Motor neuron (in vitro differentiated cells): ENCODE measurements around the gene PTPRD. TPM values are rescaled to one million over a fixed set of nuclear protein-coding genes. Genes with fewer than 3 reads are reported as not detected.

Experiments used
- ATAC-seq, 8 experiments: fragments of 200-7000 bp; cut with Tn5 transposase; replicated peaks in 6 of 8; 2 replicates each; pipeline ENCODE4 v1.8.0; 2021; ENCODE audit warnings: mild to moderate bottlenecking in 8 of 8, moderate library complexity in 8 of 8
- H3K27ac ChIP-seq, 2 donors: fragments of 250-450 bp; sonication (Bioruptor Pico); 2 replicates each; pipeline ENCODE4 v1.9.0; 2021; ENCODE audit warnings: antibody characterized with exemption in 2 of 2, mild to moderate bottlenecking in 2 of 2, moderate library complexity in 1 of 2
- H3K4me1 ChIP-seq, 2 donors: fragments of 250-450 bp; sonication (Bioruptor Pico); replicated peaks in 1 of 2; 2 replicates each; pipeline ENCODE4 v1.6.1; 2021; ENCODE audit warnings: antibody characterized with exemption in 2 of 2, mild to moderate bottlenecking in 2 of 2, moderate library complexity in 1 of 2
- H3K4me3 ChIP-seq, 5 donors: fragments of 250-450 bp; sonication (Bioruptor Pico); 2 replicates each; pipeline ENCODE4 v1.9.0; 2021; ENCODE audit warnings: antibody characterized with exemption in 5 of 5, mild to moderate bottlenecking in 5 of 5, moderate library complexity in 4 of 5
- WGBS, 10 experiments: fragments of 450-650 bp; shearing (Covaris generic); methylation state at CpG; one replicate each; pipeline ENCODE4 v1.0.0; 2022; 5-methylcytosine and 5-hydroxymethylcytosine counted together
- in situ Hi-C, 9 experiments: fragments of 400-800 bp; cut with MboI; loops; one replicate each; pipeline ENCODE4 v1.15.0; 2021; ENCODE audit warnings: low sequenced_read_pairs in 9 of 9, low pct_unique_long_range_greater_than_20kb in 2 of 9; ENCODE audit not compliant: unreplicated experiment in 9 of 9
- total RNA-seq, 8 experiments: library from RNA; unstranded; fragments of 300-600 nt; gene quantifications; 2 replicates each; pipeline versions ENCODE4 v1.2.3 to v1.2.4, GENCODE V29; 2022

Gene PTPRD
- total RNA-seq, 8 experiments from 2014 or later: 0.15 to 175 (median 72.8) TPM

DNA sequence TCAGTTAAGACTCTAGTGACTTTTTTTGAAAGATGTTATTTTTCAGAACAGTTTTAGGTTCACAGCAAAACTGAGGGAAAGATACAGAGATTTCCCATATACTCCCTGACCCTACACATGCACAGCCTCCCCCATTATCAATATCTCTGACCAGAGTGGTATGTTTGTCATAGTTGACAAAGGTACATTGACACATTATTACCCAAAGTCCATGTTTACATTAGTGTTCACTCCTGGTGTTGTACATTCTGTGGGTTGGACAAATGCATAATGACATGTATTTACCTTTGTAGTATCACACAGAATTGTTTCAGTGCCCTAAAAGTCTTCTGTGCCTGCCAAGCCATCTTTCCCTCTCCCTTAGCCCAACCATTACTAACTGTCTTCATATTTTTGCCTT lies 2342.6 kb downstream of the PTPRD start:
- no peak for ATAC-seq
- Histone ChIP-seq H3K4me3 (no peak overlapping the region), H3K27ac (no peak overlapping the region), H3K4me1 (no peaks in the 10 kb centered on the region)
- in situ Hi-C loops: no loop called here

GRCh38 chr9:8268881-8269280 lies 2343.9 kb downstream of the PTPRD start:
- ATAC-seq: no peak
- Histone ChIP-seq H3K27ac (no peak overlapping the region), H3K4me3 (no peak overlapping the region), H3K4me1 (no peaks in the 10 kb centered on the region)
- in situ Hi-C loops: no loop called here
- WGBS, 10 experiments: 0 to 83% (median 9%) methylated on average over 1 of the region's 1 CpG; no CpG with 5 or more reads in 3 of the 10 experiments

DNA sequence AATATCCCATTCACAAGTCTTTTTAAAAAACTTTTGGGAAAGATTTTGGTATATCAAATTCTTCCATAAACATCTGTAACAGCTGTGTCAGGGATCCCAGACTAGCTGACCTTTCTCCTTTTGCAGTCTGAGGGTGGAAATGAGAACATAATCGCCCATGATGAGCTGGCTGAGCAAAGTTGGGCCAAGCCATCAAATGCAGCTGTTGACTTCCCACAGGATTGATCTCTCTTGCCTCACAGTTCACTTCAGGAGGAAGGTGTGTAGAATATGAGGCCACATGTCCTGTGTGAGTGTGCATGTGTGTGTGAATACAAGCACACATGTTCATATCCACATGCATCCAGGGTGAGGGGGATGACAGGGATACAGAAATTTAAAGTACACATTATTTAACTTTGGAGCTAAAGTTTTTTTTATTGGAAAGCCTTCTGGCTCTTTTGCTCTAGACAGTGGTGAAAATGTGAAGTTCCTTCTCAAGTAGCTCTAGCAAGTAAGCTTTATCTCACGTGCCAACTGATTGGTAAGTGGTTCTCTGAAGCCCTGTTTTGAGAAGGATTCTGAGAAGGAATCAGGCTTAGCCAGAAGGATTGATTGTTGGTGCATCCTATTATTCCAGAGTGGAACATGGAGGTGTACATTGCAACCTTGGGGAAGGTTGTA lies 2344.5 kb downstream of the PTPRD start:
- in situ Hi-C loops: no loop called here
- Histone ChIP-seq H3K4me1 (no peaks in the 10 kb centered on the region), H3K4me3 (no peak overlapping the region), H3K27ac (no peak overlapping the region)
- no peak for ATAC-seq
- WGBS, 10 experiments: 0 to 100% (median 88%) methylated on average over 1 to 2 of the region's 2 CpGs; no CpG with 5 or more reads in 5 of the 10 experiments

- Histone ChIP-seq H3K4me3 (no peak overlapping the region), H3K4me1 (no peaks in the 10 kb centered on the region), H3K27ac (no peak overlapping the region)
- no peak for ATAC-seq
- WGBS, 10 experiments: 0 to 100% (median 43%) methylated on average over 1 to 2 of the region's 2 CpGs; no CpG with 5 or more reads in 3 of the 10 experiments
- in situ Hi-C loops: no loop called here
Measured at GRCh38 chr9:8267636-8268035, 2345.2 kb downstream of the PTPRD start.

GRCh38 chr9:8266861-8267260 lies 2345.9 kb downstream of the PTPRD start:
- 0 to 100% (median 0%) methylated on average over 1 of the region's 1 CpG; no CpG with 5 or more reads in 3 of the 10 experiments for WGBS, 10 experiments
- H3K4me1 ChIP-seq: no peaks in the 10 kb centered on the region
- no peak for ATAC-seq
- H3K27ac ChIP-seq: no peak overlapping the region
- in situ Hi-C loops: no loop called here
- H3K4me3 ChIP-seq: no peak overlapping the region

GRCh38 chr9:8265281-8265680 lies 2347.5 kb downstream of the PTPRD start:
- Histone ChIP-seq H3K4me1 (no peaks in the 10 kb centered on the region), H3K27ac (no peak overlapping the region), H3K4me3 (no peak overlapping the region)
- ATAC-seq: no peak
- 0 to 94% (median 80%) methylated on average over 1 to 2 of the region's 2 CpGs; no CpG with 5 or more reads in 3 of the 10 experiments for WGBS, 10 experiments
- in situ Hi-C loops: no loop called here
